PC-9 (cell line): ENCODE data around the gene PLEKHF1. TPM values are rescaled to one million over a fixed set of nuclear protein-coding genes. Genes with fewer than 3 reads are reported as not detected.

Experiments
- BruUV-seq: library from RNA; stranded (reverse); fragments of 400-500 nt; replicated peaks from 2 replicates; lab custom pipeline; 2021; lab: Mats Ljungman, UMichigan
- CTCF ChIA-PET: fragments of 300-600 bp; sonication (Branson Sonifier 250); formaldehyde crosslinking; loops from one replicate; lab custom pipeline; 2022; ENCODE audit warnings: antibody characterized with exemption; lab: Charles Lee
- POLR2A ChIA-PET: fragments of 300-600 bp; sonication (Branson Sonifier 250); formaldehyde crosslinking; loops from one replicate; lab custom pipeline; 2022; ENCODE audit warnings: antibody characterized with exemption; ENCODE audit not compliant: unreplicated experiment; lab: Charles Lee
- DNase-seq, 2 experiments: peaks; one replicate each; pipeline versions ENCODE4 v3.0.0 to v3.0.0-alpha.2; 2015 to 2022; ENCODE audit warnings: mixed read lengths in 1 of 2
- H2AFZ ChIP-seq: fragments of 200-600 bp; sonication (generic); 2 replicates; pipeline ENCODE4 v1.8.1; 2017; ENCODE audit warnings: antibody characterized with exemption
- H3F3A ChIP-seq: fragments of 200-600 bp; sonication (generic); 2 replicates; pipeline ENCODE4 v1.8.1; 2017; ENCODE audit warnings: antibody characterized with exemption, mild to moderate bottlenecking, low read depth; ENCODE audit not compliant: insufficient read depth
- H3K27ac ChIP-seq: fragments of 200-600 bp; sonication (generic); 2 replicates; pipeline ENCODE4 v1.6.1; 2016; ENCODE audit warnings: mixed run types
- H3K27me3 ChIP-seq: fragments of 200-600 bp; sonication (generic); 2 replicates; pipeline ENCODE4 v1.6.1; 2016; ENCODE audit warnings: low read depth, mixed run types; ENCODE audit not compliant: insufficient read depth
- H3K36me3 ChIP-seq: fragments of 200-600 bp; sonication (generic); 2 replicates; pipeline ENCODE4 v1.6.1; 2016; ENCODE audit warnings: low read depth, mixed run types
- H3K4me1 ChIP-seq: fragments of 200-600 bp; sonication (generic); replicated peaks from 2 replicates; pipeline ENCODE4 v1.6.1; 2016; ENCODE audit warnings: mixed run types; ENCODE audit not compliant: insufficient read depth
- H3K4me2 ChIP-seq: fragments of 200-600 bp; sonication (generic); 2 replicates; pipeline ENCODE4 v1.6.1; 2017; ENCODE audit warnings: mixed run types
- H3K4me3 ChIP-seq: fragments of 200-600 bp; sonication (generic); 2 replicates; pipeline ENCODE4 v1.6.1; 2016; ENCODE audit warnings: mixed run types
- H3K79me2 ChIP-seq: fragments of 200-600 bp; sonication (generic); 2 replicates; pipeline ENCODE4 v1.6.1; 2017; ENCODE audit warnings: low read depth, mixed run types
- H3K9me2 ChIP-seq: fragments of 200-600 bp; sonication (generic); 2 replicates; pipeline ENCODE4 v1.8.1; 2017; ENCODE audit warnings: mild to moderate bottlenecking; ENCODE audit not compliant: insufficient read depth
- H3K9me3 ChIP-seq: fragments of 200-600 bp; sonication (generic); 2 replicates; pipeline ENCODE4 v1.8.1; 2016; ENCODE audit warnings: low read depth; ENCODE audit not compliant: insufficient read depth
- H4K20me1 ChIP-seq: fragments of 200-600 bp; sonication (generic); 2 replicates; pipeline ENCODE4 v1.8.1; 2017; ENCODE audit not compliant: insufficient read depth
- EZH2 ChIP-seq: fragments of 200-600 bp; sonication (generic); IDR thresholded peaks from 2 replicates; pipeline ENCODE4 v1.8.0; 2017; ENCODE audit warnings: antibody characterized with exemption, low read depth
- intact Hi-C: fragments of 100-400 bp; cut with micrococcal nuclease; formaldehyde crosslinking; loops from one replicate; pipeline ENCODE4 v1.10.0; 2022; ENCODE audit not compliant: unreplicated experiment
- total RNA-seq: library from RNA; stranded (reverse); gene quantifications from 2 replicates; pipeline ENCODE4 v1.2.3, GENCODE V29; 2021
- TF ChIP-seq, protein P1 (sequence below): fragments of 200-600 bp; sonication (generic); conservative IDR thresholded peaks from 2 replicates; pipeline ENCODE4 v1.6.1; 2017; ENCODE audit warnings: mixed run types, antibody characterized with exemption, mild to moderate bottlenecking, moderate library complexity

Gene PLEKHF1
- total RNA-seq, 1 experiment from 2014 or later: 16.0 TPM

- Histone ChIP-seq H3K9me2 (no peaks in the 10 kb centered on the region), H3K4me2 (no peak overlapping the region), H4K20me1 (no peaks in the 10 kb centered on the region), H3K27ac (no peak overlapping the region), H2AFZ (no peak overlapping the region), H3K36me3 (no peaks in the 10 kb centered on the region), H3K4me3 (no peak overlapping the region), H3K4me1 (0 out of 2 replicates have a peak, but pooled peaks cover 4% of the 10 kb centered on the region), H3F3A (no peaks in the 10 kb centered on the region), H3K79me2 (no peaks in the 10 kb centered on the region), H3K9me3 (no peaks in the 10 kb centered on the region), H3K27me3 (peaks cover 7% of the 10 kb centered on the region; the same call in 1 of the 2 replicates)
- intact Hi-C loops: no loop called here
- POLR2A ChIA-PET: no interaction called here
- no TSS peak for BruUV-seq
- no peak for TF ChIP-seq EZH2
- DNase-seq: no peak
- CTCF ChIA-PET: no interaction called here
Observed at GRCh38 chr19:29644210-29644609, 21.1 kb upstream of the PLEKHF1 start.

DNA sequence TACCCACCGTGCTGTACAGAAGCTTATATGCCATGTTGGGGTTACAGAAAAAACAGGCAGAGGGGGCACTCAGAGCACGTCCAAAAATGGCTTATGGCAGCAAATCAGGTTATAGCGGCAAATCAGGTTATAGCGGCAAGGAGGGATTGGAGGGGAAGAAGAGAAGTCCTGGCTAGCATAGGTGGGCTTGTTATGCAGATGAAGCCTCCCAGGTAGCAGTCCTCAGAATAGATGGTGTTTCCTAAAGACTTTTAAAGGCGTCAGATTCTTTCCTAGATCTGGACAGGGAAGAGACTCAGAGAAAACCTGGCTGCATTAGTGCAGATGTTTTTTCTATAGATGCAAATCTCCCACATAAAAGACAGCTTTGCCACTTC, 19.8 kb upstream of the PLEKHF1 start:
- no peaks in the 10 kb centered on the region for H3K9me3 ChIP-seq
- H3K4me3 ChIP-seq: no peak overlapping the region
- no peak overlapping the region for H3K27ac ChIP-seq
- H4K20me1 ChIP-seq: no peaks in the 10 kb centered on the region
- peaks cover 7% of the 10 kb centered on the region; the same call in 1 of the 2 replicates for H3K27me3 ChIP-seq
- no peaks in the 10 kb centered on the region for H3K79me2 ChIP-seq
- no peak overlapping the region for H2AFZ ChIP-seq
- ChIA-PET CTCF (no interaction called here), POLR2A (interaction anchor here (0.6 kb wide), 1 partner anchor 26 kb away, joined by 5 read pairs; no protein-coding TSS in a partner anchor)
- intact Hi-C loops: no loop called here
- no peaks in the 10 kb centered on the region for H3K9me2 ChIP-seq
- H3F3A ChIP-seq: no peaks in the 10 kb centered on the region
- H3K4me2 ChIP-seq: no peak overlapping the region
- no peak for TF ChIP-seq EZH2
- TF ChIP-seq, protein P1, sequence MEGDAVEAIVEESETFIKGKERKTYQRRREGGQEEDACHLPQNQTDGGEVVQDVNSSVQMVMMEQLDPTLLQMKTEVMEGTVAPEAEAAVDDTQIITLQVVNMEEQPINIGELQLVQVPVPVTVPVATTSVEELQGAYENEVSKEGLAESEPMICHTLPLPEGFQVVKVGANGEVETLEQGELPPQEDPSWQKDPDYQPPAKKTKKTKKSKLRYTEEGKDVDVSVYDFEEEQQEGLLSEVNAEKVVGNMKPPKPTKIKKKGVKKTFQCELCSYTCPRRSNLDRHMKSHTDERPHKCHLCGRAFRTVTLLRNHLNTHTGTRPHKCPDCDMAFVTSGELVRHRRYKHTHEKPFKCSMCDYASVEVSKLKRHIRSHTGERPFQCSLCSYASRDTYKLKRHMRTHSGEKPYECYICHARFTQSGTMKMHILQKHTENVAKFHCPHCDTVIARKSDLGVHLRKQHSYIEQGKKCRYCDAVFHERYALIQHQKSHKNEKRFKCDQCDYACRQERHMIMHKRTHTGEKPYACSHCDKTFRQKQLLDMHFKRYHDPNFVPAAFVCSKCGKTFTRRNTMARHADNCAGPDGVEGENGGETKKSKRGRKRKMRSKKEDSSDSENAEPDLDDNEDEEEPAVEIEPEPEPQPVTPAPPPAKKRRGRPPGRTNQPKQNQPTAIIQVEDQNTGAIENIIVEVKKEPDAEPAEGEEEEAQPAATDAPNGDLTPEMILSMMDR: no peak
- H3K4me1 ChIP-seq: 0 out of 2 replicates have a peak, but pooled peaks cover 4% of the 10 kb centered on the region
- H3K36me3 ChIP-seq: no peaks in the 10 kb centered on the region
- DNase-seq: no peak
- BruUV-seq: no TSS peak

GRCh38 chr19:29645911-29646310, 19.4 kb upstream of the PLEKHF1 start:
- H3K4me1 ChIP-seq: 0 out of 2 replicates have a peak, but pooled peaks cover 4% of the 10 kb centered on the region
- H3K4me3 ChIP-seq: no peak overlapping the region
- no peaks in the 10 kb centered on the region for H3K9me3 ChIP-seq
- no TSS peak for BruUV-seq
- H3K9me2 ChIP-seq: no peaks in the 10 kb centered on the region
- H3K36me3 ChIP-seq: no peaks in the 10 kb centered on the region
- CTCF ChIA-PET: no interaction called here
- peaks cover 7% of the 10 kb centered on the region; the same call in 1 of the 2 replicates for H3K27me3 ChIP-seq
- POLR2A ChIA-PET: interaction anchor here (0.6 kb wide), 1 partner anchor 26 kb away, joined by 5 read pairs; no protein-coding TSS in a partner anchor
- no peak for TF ChIP-seq EZH2
- TF ChIP-seq, protein P1: no peak
- no peak for DNase-seq
- H3K79me2 ChIP-seq: no peaks in the 10 kb centered on the region
- no peaks in the 10 kb centered on the region for H3F3A ChIP-seq
- intact Hi-C loops: no loop called here
- H2AFZ ChIP-seq: no peak overlapping the region
- H4K20me1 ChIP-seq: no peaks in the 10 kb centered on the region
- peak overlapping the region; percentile 17; the same call in 1 of the 2 replicates for H3K4me2 ChIP-seq
- no peak overlapping the region for H3K27ac ChIP-seq
